PFSK-1 (cell line): ENCODE results near the gene VSTM4.

Experiments
- FOXP2 ChIP-seq: optimal IDR thresholded peaks from 2 replicates; pipeline ENCODE3; 2011; ENCODE audit warnings: borderline replicate concordance, control low read depth, inconsistent platforms; ENCODE audit not compliant: insufficient read depth; ENCODE audit errors: extremely low read length, extremely low read depth
- POLR2AphosphoS5 ChIP-seq: IDR thresholded peaks from 2 replicates; pipeline ENCODE4 v1.6.1; 2012; ENCODE audit warnings: low read depth, mild to moderate bottlenecking, control low read depth, low read length, moderate library complexity
- REST ChIP-seq, 2 experiments: IDR thresholded peaks; 2 replicates each; pipeline versions ENCODE4 v1.6.1 to v1.8.0; 2011 to 2012; ENCODE audit warnings: low read depth in 2 of 2, low read length in 2 of 2, control low read depth in 1 of 2, inconsistent platforms in 1 of 2, mild to moderate bottlenecking in 1 of 2, moderate library complexity in 1 of 2; ENCODE audit not compliant: insufficient read depth in 1 of 2
- SIN3A ChIP-seq: IDR thresholded peaks from 2 replicates; pipeline ENCODE4 v1.6.1; 2012; ENCODE audit warnings: mild to moderate bottlenecking, low read length, moderate library complexity, borderline replicate concordance; ENCODE audit not compliant: insufficient read depth
- TAF1 ChIP-seq: IDR thresholded peaks from 2 replicates; pipeline ENCODE4 v1.6.1; 2012; ENCODE audit warnings: low read length, control low read depth, borderline replicate concordance; ENCODE audit not compliant: insufficient read depth

VSTM4 gene

GRCh38 chr10:49082766-49083165, 32.6 kb downstream of the VSTM4 start:
- no peak for TF ChIP-seq TAF1
- TF ChIP-seq REST (IDR thresholded peaks at IDR 0.05; ENCODE audit: insufficient read depth in 1 of 2, low read depth in 2 of 2, low read length in 2 of 2) = no peak
- no peak for TF ChIP-seq FOXP2
- no peak for TF ChIP-seq SIN3A
- no peak for TF ChIP-seq POLR2AphosphoS5

- TF ChIP-seq FOXP2 = no peak
- no peak for TF ChIP-seq POLR2AphosphoS5
- TF ChIP-seq SIN3A = no peak
- no peak for TF ChIP-seq TAF1
- TF ChIP-seq REST (IDR thresholded peaks at IDR 0.05; ENCODE audit: insufficient read depth in 1 of 2, low read depth in 2 of 2, low read length in 2 of 2) = no peak
Measured at GRCh38 chr10:49081547-49082275, 33.6 kb downstream of the VSTM4 start.

- TF ChIP-seq FOXP2 (no peak), POLR2AphosphoS5 (no peak), TAF1 (no peak), SIN3A (no peak)
Measured at GRCh38 chr10:49080965-49081364, 34.4 kb downstream of the VSTM4 start.

GRCh38 chr10:49080071-49080470, 35.3 kb downstream of the VSTM4 start:
- no peak for TF ChIP-seq POLR2AphosphoS5
- no peak for TF ChIP-seq TAF1
- no peak for TF ChIP-seq FOXP2
- TF ChIP-seq SIN3A = no peak
- TF ChIP-seq REST (IDR thresholded peaks at IDR 0.05; ENCODE audit: insufficient read depth in 1 of 2, low read depth in 2 of 2, low read length in 2 of 2) = no peak

GRCh38 chr10:49079499-49079898, 35.8 kb downstream of the VSTM4 start:
- no peak for TF ChIP-seq REST (IDR thresholded peaks at IDR 0.05; ENCODE audit: insufficient read depth in 1 of 2, low read depth in 2 of 2, low read length in 2 of 2)
- no peak for TF ChIP-seq FOXP2
- TF ChIP-seq POLR2AphosphoS5 = no peak
- TF ChIP-seq TAF1 = no peak
- no peak for TF ChIP-seq SIN3A
